SK-N-SH treated with all-trans-retinoic acid at 6 μM for 48 hours (cell line): Measurements from ENCODE around the gene ENHO.

Source experiments
- ATAC-seq: fragments of 200-7000 bp; cut with Tn5 transposase; 3 replicates; pipeline ENCODE4 v1.9.1; 2020; ENCODE audit warnings: mild to moderate bottlenecking, moderate library complexity
- ARNTL ChIP-seq: fragments of 450-650 bp; formaldehyde crosslinking; IDR thresholded peaks from 2 replicates; pipeline ENCODE4 v1.5.0; 2020; ENCODE audit warnings: low read depth, mild to moderate bottlenecking, moderate library complexity, borderline replicate concordance
- BACH2 ChIP-seq: fragments of 250-450 bp; sonication (Bioruptor Pico); IDR thresholded peaks from 2 replicates; pipeline ENCODE4 v1.9.0; 2021; ENCODE audit warnings: mild to moderate bottlenecking, borderline replicate concordance
- CREB5 ChIP-seq: fragments of 250-450 bp; sonication (Bioruptor Pico); IDR thresholded peaks from 2 replicates; pipeline ENCODE4 v1.5.1; 2020; ENCODE audit warnings: low read depth, mild to moderate bottlenecking, moderate library complexity
- CSRNP3 ChIP-seq: fragments of 250-450 bp; sonication (Bioruptor Pico); IDR thresholded peaks from 2 replicates; pipeline ENCODE4 v1.5.1; 2021; ENCODE audit warnings: mild to moderate bottlenecking, moderate library complexity
- ESRRG ChIP-seq: fragments of 250-450 bp; sonication (Bioruptor Pico); IDR thresholded peaks from 2 replicates; pipeline ENCODE4 v1.6.1; 2021; ENCODE audit warnings: mild to moderate bottlenecking
- ISL1 ChIP-seq: fragments of 250-450 bp; sonication (Bioruptor Pico); IDR thresholded peaks from 2 replicates; pipeline ENCODE4 v2.1.2; 2022; ENCODE audit warnings: mild to moderate bottlenecking, moderate library complexity
- PATZ1 ChIP-seq: fragments of 250-450 bp; sonication (Bioruptor Pico); IDR thresholded peaks from 2 replicates; pipeline ENCODE4 v1.8.0; 2020; ENCODE audit warnings: mild to moderate bottlenecking, moderate library complexity, borderline replicate concordance
- POU6F1 ChIP-seq: fragments of 250-450 bp; sonication (Bioruptor Pico); IDR thresholded peaks from 2 replicates; pipeline ENCODE4 v1.8.0; 2021; ENCODE audit warnings: low read depth, mild to moderate bottlenecking, moderate library complexity, borderline replicate concordance
- RARB ChIP-seq: fragments of 250-450 bp; sonication (Bioruptor Pico); IDR thresholded peaks from 2 replicates; pipeline ENCODE4 v1.8.0; 2021; ENCODE audit warnings: mild to moderate bottlenecking, moderate library complexity
- SNAI2 ChIP-seq: fragments of 250-450 bp; sonication (Bioruptor Pico); IDR thresholded peaks from 2 replicates; pipeline ENCODE4 v1.5.0; 2020; ENCODE audit warnings: mild to moderate bottlenecking, moderate library complexity
- TCF4 ChIP-seq: fragments of 250-450 bp; sonication (Bioruptor Pico); IDR thresholded peaks from 2 replicates; pipeline ENCODE4 v1.8.0; 2021; ENCODE audit warnings: mild to moderate bottlenecking, moderate library complexity, borderline replicate concordance
- TSHZ2 ChIP-seq: fragments of 250-450 bp; sonication (Bioruptor Pico); IDR thresholded peaks from 2 replicates; pipeline ENCODE4 v1.5.0; 2020; ENCODE audit warnings: mild to moderate bottlenecking, moderate library complexity
- ZC3H10 ChIP-seq: fragments of 250-450 bp; sonication (Bioruptor Pico); IDR thresholded peaks from 2 replicates; pipeline ENCODE4 v1.5.1; 2021; ENCODE audit warnings: mild to moderate bottlenecking, moderate library complexity
- ZFP3 ChIP-seq: fragments of 250-450 bp; sonication (Bioruptor Pico); IDR thresholded peaks from 2 replicates; pipeline ENCODE4 v1.5.0; 2020; ENCODE audit warnings: mild to moderate bottlenecking, moderate library complexity
- ZFP30 ChIP-seq: fragments of 450-650 bp; formaldehyde crosslinking; IDR thresholded peaks from 2 replicates; pipeline ENCODE4 v1.5.0; 2022; ENCODE audit warnings: mild to moderate bottlenecking, moderate library complexity
- ZNF565 ChIP-seq: fragments of 450-650 bp; formaldehyde crosslinking; conservative IDR thresholded peaks from 2 replicates; pipeline ENCODE4 v1.5.0; 2020; ENCODE audit warnings: low read depth, mild to moderate bottlenecking, moderate library complexity
- ZNF70 ChIP-seq: fragments of 450-650 bp; formaldehyde crosslinking; IDR thresholded peaks from 2 replicates; pipeline ENCODE4 v1.5.0; 2020; ENCODE audit warnings: mild to moderate bottlenecking, moderate library complexity

ENHO gene

GRCh38 chr9:34564617-34565016 is 41.8 kb upstream of the ENHO start (continued):
- TF ChIP-seq CREB5 (CRISPR knock-in tag) (no peak), POU6F1 (CRISPR knock-in tag) (no peak), ZFP30 (CRISPR knock-in tag) (no peak), ZNF565 (no peak)
- TF ChIP-seq, all 23 proteins: peak for 0

- no peak for ATAC-seq
- no peak for TF ChIP-seq ZFP30 (CRISPR knock-in tag)
- no peak for TF ChIP-seq ZNF565
- no peak for TF ChIP-seq BACH2 (CRISPR knock-in tag)
- no peak for TF ChIP-seq ZFP3 (CRISPR knock-in tag)
- TF ChIP-seq TCF4 (CRISPR knock-in tag) = no peak
- no peak for TF ChIP-seq ESRRG
- TF ChIP-seq CSRNP3 (CRISPR knock-in tag) = no peak
- no peak for TF ChIP-seq PATZ1
- no peak for TF ChIP-seq ARNTL
- TF ChIP-seq, all 23 proteins: peak for 0
These were observed 40.5 kb upstream of the ENHO start for GRCh38 chr9:34563262-34563661.

GRCh38 chr9:34562135-34562745 is 39.5 kb upstream of the ENHO start:
- TF ChIP-seq ESRRG (no peak), SNAI2 (CRISPR knock-in tag) (no peak), TCF4 (CRISPR knock-in tag) (no peak), PATZ1 (no peak), ISL1 (CRISPR knock-in tag) (no peak), ZNF70 (CRISPR knock-in tag) (no peak), RARB (CRISPR knock-in tag) (no peak), ZC3H10 (no peak), TSHZ2 (CRISPR knock-in tag) (no peak)
- no peak for ATAC-seq
